Nephron progenitor cell (in vitro differentiated cells): ENCODE results near the gene FGF12.

Source experiments
- DNase-seq: peaks from one replicate; pipeline ENCODE4 v3.0.0; 2021
- H3K27ac Mint-ChIP-seq: 2 replicates; pipeline ENCODE4 v1.8.0; 2021; ENCODE audit warnings: mild to moderate bottlenecking, moderate library complexity, mixed read lengths
- H3K27me3 Mint-ChIP-seq: 2 replicates; pipeline ENCODE4 v1.8.0; 2021; ENCODE audit warnings: mild to moderate bottlenecking, low read depth, mixed read lengths; ENCODE audit not compliant: poor library complexity
- H3K36me3 Mint-ChIP-seq: 2 replicates; pipeline ENCODE4 v1.8.0; 2021; ENCODE audit warnings: low read depth, mixed read lengths
- H3K4me1 Mint-ChIP-seq: 2 replicates; pipeline ENCODE4 v1.8.0; 2021; ENCODE audit warnings: mixed read lengths
- H3K4me3 Mint-ChIP-seq: 2 replicates; pipeline ENCODE4 v1.8.0; 2021; ENCODE audit warnings: mild to moderate bottlenecking, moderate library complexity, mixed read lengths
- H3K9me3 Mint-ChIP-seq: 2 replicates; pipeline ENCODE4 v1.8.0; 2021; ENCODE audit warnings: mild to moderate bottlenecking, moderate library complexity, mixed read lengths
- CTCF ChIP-seq: fragments of 200-600 bp; sonication (generic); IDR thresholded peaks from 2 replicates; pipeline ENCODE4 v1.5.0; 2021; ENCODE audit warnings: antibody characterized with exemption

Gene FGF12

DNA sequence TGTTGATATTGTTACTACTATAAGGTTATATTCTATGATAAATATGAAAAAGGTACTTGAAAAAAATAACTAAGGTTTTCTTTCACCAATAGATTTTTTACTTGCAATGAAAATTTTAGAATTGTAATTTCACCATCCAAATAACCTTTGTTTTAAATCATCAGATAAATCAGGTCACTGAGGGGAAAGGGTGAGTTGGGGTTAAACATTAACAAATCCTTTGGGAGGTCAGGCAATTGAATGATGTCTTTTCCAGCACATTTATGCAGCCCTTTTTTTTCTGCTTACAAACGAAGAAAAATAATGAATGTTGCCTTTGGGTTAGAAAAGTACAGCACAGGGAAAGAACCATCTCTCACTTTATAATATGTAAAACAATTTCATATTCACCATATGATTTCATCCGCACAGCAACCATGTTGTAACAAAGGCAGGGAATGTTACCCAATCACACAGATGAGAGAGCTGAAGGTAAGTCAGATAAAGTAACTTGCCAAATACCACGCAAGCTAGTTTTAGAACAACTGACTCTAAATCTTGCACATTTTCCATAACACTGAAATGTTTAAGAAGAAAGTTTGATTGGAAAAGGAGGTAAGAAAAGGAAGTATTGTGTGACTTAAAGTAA is 151.3 kb downstream of the FGF12 start:
- no peak for DNase-seq
- Mint-ChIP-seq H3K4me3 (no peak overlapping the region), H3K4me1 (peaks cover 11% of the 10 kb centered on the region), H3K9me3 (peaks cover 6% of the 10 kb centered on the region), H3K36me3 (no peaks in the 10 kb centered on the region), H3K27ac (no peak overlapping the region), H3K27me3 (peaks cover 14% of the 10 kb centered on the region)
- TF ChIP-seq CTCF: no peak

DNA sequence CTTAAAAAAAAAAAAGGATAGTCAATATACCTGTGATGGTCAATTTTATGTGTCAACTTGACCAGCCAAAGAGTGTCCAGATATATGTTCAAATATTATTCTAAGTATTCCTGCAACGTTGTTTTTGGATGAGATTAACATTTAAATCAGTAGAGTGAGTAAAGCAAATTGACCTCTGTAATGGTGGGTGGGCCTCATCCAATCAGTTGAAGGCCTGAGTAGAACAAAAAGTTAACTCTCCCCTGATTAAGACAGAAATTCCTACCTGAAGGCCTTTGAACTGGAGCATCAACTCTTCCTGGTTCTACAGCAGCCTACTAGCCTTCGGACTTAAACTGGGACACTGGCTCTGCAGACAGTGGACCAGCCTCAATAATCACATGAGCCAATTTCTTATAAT is 154.1 kb downstream of the FGF12 start:
- Mint-ChIP-seq H3K4me1 (peaks cover 13% of the 10 kb centered on the region), H3K27me3 (peaks cover 15% of the 10 kb centered on the region), H3K4me3 (no peak overlapping the region), H3K36me3 (no peaks in the 10 kb centered on the region), H3K27ac (no peak overlapping the region), H3K9me3 (peaks cover 6% of the 10 kb centered on the region)
- no peak for TF ChIP-seq CTCF
- no peak for DNase-seq

- Mint-ChIP-seq H3K36me3 (no peaks in the 10 kb centered on the region), H3K9me3 (peaks cover 6% of the 10 kb centered on the region)
Measured at GRCh38 chr3:192570821-192571791, 156.2 kb downstream of the FGF12 start.

DNA sequence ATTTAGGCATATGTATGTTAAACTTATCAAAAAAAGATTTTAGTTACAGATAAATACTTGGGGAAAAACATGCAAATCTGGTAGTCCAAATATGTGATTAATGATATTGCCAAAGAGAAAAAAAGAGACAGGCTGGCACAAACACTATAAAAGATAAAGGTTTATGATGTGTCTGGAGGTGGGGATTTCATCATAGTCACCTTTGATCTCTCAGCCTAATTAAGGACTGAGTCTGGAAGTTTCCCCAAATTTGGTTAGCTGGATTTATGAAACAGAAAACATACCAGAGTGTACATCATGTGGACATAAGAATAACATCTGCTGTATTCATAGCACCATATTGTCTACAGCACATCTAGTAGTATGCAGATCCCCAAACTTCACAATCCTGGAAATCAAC is 157.0 kb downstream of the FGF12 start:
- TF ChIP-seq CTCF: no peak
- peaks cover 6% of the 10 kb centered on the region for H3K9me3 Mint-ChIP-seq
- peaks cover 18% of the 10 kb centered on the region for H3K27me3 Mint-ChIP-seq
- no peaks in the 10 kb centered on the region for H3K36me3 Mint-ChIP-seq
- H3K27ac Mint-ChIP-seq: no peak overlapping the region
- H3K4me3 Mint-ChIP-seq: no peak overlapping the region
- peaks cover 13% of the 10 kb centered on the region for H3K4me1 Mint-ChIP-seq
- no peak for DNase-seq

More at GRCh38 chr3:192570821-192571791, 156.2 kb downstream of the FGF12 start:
- Mint-ChIP-seq H3K4me1 (peaks cover 13% of the 10 kb centered on the region), H3K4me3 (peak overlapping the region; percentile 30), H3K27ac (no peak overlapping the region), H3K27me3 (peaks cover 15% of the 10 kb centered on the region)
- TF ChIP-seq CTCF: no peak
- DNase-seq: peak; percentile 5

- Mint-ChIP-seq H3K27me3 (peaks cover 11% of the 10 kb centered on the region), H3K9me3 (no peaks in the 10 kb centered on the region), H3K4me3 (no peak overlapping the region), H3K27ac (no peak overlapping the region), H3K4me1 (peaks cover 9% of the 10 kb centered on the region), H3K36me3 (no peaks in the 10 kb centered on the region)
- peak; percentile 74 for DNase-seq
- peak; percentile 86 for TF ChIP-seq CTCF
Measured at GRCh38 chr3:192566706-192567290, 160.5 kb downstream of the FGF12 start.
